Effector memory CD8-positive, alpha-beta T cell (primary cell): ENCODE data around the gene PODNL1.
A peak's percentile ranks its signal among the peaks of the same experiment; 100 is the strongest.

ENCODE experiments used
- ATAC-seq: fragments of 150-1000 bp; cut with Tn5 transposase; replicated peaks from 2 replicates; pipeline ENCODE4 v1.10.0; 2021; ENCODE audit warnings: mild to moderate bottlenecking, moderate library complexity
- DNase-seq, 3 experiments: peaks; one replicate each; pipeline ENCODE4 v3.0.0; 2021
- H3K27ac Mint-ChIP-seq, 2 donors: one replicate each; pipeline ENCODE4 v1.8.0; 2022; ENCODE audit warnings: mild to moderate bottlenecking in 2 of 2, mixed read lengths in 2 of 2, moderate library complexity in 2 of 2
- H3K27me3 Mint-ChIP-seq, 2 donors: one replicate each; pipeline ENCODE4 v1.8.0; 2022; ENCODE audit warnings: mixed read lengths in 2 of 2
- H3K36me3 Mint-ChIP-seq: one replicate; pipeline ENCODE4 v1.8.0; 2022; ENCODE audit warnings: mild to moderate bottlenecking, moderate library complexity, mixed read lengths; ENCODE audit not compliant: insufficient read depth
- H3K4me1 Mint-ChIP-seq, 2 donors: one replicate each; pipeline ENCODE4 v1.8.0; 2022; ENCODE audit warnings: low read depth in 2 of 2, mixed read lengths in 2 of 2
- H3K4me3 Mint-ChIP-seq, 2 donors: one replicate each; pipeline ENCODE4 v1.8.0; 2022; ENCODE audit warnings: mild to moderate bottlenecking in 2 of 2, mixed read lengths in 2 of 2, moderate library complexity in 2 of 2
- H3K9me3 Mint-ChIP-seq, 2 donors: one replicate each; pipeline ENCODE4 v1.8.0; 2022; ENCODE audit warnings: mixed read lengths in 2 of 2
- total RNA-seq, 9 experiments: gene quantifications; one replicate each; lab custom pipeline; 2026; lab: John Stamatoyannopoulos, UW

Gene PODNL1
- 0 to 0.38 (median 0.07) reads per million in 9 experiments for total RNA-seq

- DNase-seq: no peak
- Mint-ChIP-seq H3K9me3 (no peaks in the 10 kb centered on the region), H3K27ac (no peak within 1 kb of the TSS), H3K4me3 (no peak within 1 kb of the TSS), H3K27me3 (peaks cover 6 to 10% of the 10 kb centered on the region in 2 donors), H3K36me3 (no peaks in the 10 kb centered on the region), H3K4me1 (peaks cover 0 to 4% of the 10 kb centered on the region in 2 donors)
- ATAC-seq: no peak
These were observed at the start of gene PODNL1 for GRCh38 chr19:13938301-13939064. Gene PODNL1, minus strand, starts transcription at chr19:13938417. Its CDS starts 236 bp downstream, at chr19:13938181.

DNA sequence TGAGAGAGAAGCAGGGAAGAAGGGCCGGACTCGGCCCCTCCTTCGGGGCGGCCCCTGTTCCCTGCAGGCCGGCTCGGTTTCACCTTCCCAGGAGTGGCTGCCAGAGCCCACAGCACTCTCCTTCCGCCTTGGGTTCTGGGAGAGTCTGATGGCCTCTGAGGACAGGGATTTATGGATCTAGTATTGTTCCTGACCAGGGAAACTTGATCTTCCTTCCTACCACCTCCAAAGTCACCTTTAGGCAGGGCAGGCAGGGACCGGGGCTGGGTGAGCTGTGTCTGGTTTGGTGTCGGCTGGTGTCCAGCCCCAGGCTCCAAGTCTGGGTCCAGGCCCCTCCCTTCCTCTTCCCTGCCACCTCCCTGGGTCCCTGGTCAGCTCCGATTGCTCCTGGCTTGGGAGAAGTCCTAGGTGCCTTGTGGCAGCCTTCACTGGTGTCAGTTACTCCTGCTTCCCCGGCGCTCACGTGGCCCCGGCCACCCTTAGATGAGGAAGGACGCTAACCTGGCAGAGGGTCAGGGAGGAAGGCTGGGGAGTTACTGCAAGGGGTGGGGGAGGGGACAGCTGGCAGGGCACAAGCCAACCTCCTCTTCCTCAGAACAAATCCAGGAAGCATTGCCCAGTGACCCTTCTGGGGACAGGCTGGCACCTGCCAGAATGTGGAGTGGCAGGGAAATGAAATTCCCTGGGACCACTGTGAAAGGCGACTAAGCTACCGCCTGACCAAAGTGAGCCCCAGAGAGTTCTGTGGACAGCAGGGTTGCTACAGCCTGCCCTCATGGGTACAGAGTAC, 49.1 kb upstream of the PODNL1 start:
- H3K27me3 Mint-ChIP-seq: no peaks in the 10 kb centered on the region
- H3K36me3 Mint-ChIP-seq: peaks cover 28% of the 10 kb centered on the region
- H3K9me3 Mint-ChIP-seq: no peaks in the 10 kb centered on the region
- no peak for DNase-seq
- peak overlapping the region; percentile 75 to 77 for H3K4me3 Mint-ChIP-seq
- no peak for ATAC-seq
- peaks cover 46 to 52% of the 10 kb centered on the region in 2 donors for H3K4me1 Mint-ChIP-seq
- H3K27ac Mint-ChIP-seq: peak overlapping the region; percentile 93 to 98

- ATAC-seq: peak; percentile 92
- H3K9me3 Mint-ChIP-seq: no peaks in the 10 kb centered on the region
- peak overlapping the region; percentile 75 to 77 for H3K4me3 Mint-ChIP-seq
- peaks cover 43 to 48% of the 10 kb centered on the region in 2 donors for H3K4me1 Mint-ChIP-seq
- no peaks in the 10 kb centered on the region for H3K27me3 Mint-ChIP-seq
- peaks cover 33% of the 10 kb centered on the region for H3K36me3 Mint-ChIP-seq
- peak; percentile 97 to 99 (median 97) for DNase-seq
- peak overlapping the region; percentile 93 to 98 for H3K27ac Mint-ChIP-seq
These were observed 48.2 kb upstream of the PODNL1 start for GRCh38 chr19:13986348-13986904.

- no peak for DNase-seq
- Mint-ChIP-seq H3K9me3 (no peaks in the 10 kb centered on the region), H3K27ac (peak overlapping the region; percentile 93 to 98), H3K4me3 (peak overlapping the region; percentile 75 to 77), H3K36me3 (peaks cover 34% of the 10 kb centered on the region), H3K27me3 (no peaks in the 10 kb centered on the region), H3K4me1 (peaks cover 39 to 47% of the 10 kb centered on the region in 2 donors)
- peak; percentile 6 for ATAC-seq
These were observed 47.6 kb upstream of the PODNL1 start for GRCh38 chr19:13985771-13986347.

GRCh38 chr19:13984875-13985741, 46.9 kb upstream of the PODNL1 start:
- H3K27me3 Mint-ChIP-seq: no peaks in the 10 kb centered on the region
- DNase-seq: peak in 1 of 3 experiments; percentile 19

DNA sequence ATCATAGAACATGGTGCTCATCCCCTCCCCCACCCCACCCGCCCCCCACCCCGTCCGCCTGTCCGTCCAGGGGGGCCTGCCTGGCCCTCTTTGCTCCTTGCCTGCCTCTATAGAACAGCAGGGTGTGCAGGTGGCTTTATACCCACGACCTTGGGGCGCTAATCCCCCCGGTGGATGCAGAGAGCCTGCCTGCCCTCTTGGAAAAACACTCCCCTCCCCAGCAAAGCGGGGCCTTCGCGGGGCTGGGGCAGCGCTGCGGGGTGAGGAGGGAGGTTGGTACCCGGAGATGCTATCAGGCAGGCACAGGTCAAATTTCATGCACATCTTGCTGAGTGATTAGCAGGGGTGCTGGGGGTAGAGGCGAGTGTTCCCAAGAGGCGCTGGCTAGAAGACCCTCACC, 46.0 kb upstream of the PODNL1 start:
- no peak for DNase-seq
- H3K36me3 Mint-ChIP-seq: peaks cover 33% of the 10 kb centered on the region
- H3K27ac Mint-ChIP-seq: peak overlapping the region in 1 of 2 donors; percentile 98
- H3K9me3 Mint-ChIP-seq: no peaks in the 10 kb centered on the region
- H3K4me3 Mint-ChIP-seq: no peak overlapping the region
- H3K27me3 Mint-ChIP-seq: no peaks in the 10 kb centered on the region
- ATAC-seq: no peak
- peaks cover 26 to 41% of the 10 kb centered on the region in 2 donors for H3K4me1 Mint-ChIP-seq

More at GRCh38 chr19:13984875-13985741, 46.9 kb upstream of the PODNL1 start:
- ATAC-seq: no peak
- Mint-ChIP-seq H3K36me3 (peaks cover 34% of the 10 kb centered on the region), H3K4me3 (peak overlapping the region; percentile 57 to 75), H3K4me1 (peaks cover 35 to 45% of the 10 kb centered on the region in 2 donors), H3K9me3 (no peaks in the 10 kb centered on the region), H3K27ac (peak overlapping the region; percentile 93 to 98)

DNA sequence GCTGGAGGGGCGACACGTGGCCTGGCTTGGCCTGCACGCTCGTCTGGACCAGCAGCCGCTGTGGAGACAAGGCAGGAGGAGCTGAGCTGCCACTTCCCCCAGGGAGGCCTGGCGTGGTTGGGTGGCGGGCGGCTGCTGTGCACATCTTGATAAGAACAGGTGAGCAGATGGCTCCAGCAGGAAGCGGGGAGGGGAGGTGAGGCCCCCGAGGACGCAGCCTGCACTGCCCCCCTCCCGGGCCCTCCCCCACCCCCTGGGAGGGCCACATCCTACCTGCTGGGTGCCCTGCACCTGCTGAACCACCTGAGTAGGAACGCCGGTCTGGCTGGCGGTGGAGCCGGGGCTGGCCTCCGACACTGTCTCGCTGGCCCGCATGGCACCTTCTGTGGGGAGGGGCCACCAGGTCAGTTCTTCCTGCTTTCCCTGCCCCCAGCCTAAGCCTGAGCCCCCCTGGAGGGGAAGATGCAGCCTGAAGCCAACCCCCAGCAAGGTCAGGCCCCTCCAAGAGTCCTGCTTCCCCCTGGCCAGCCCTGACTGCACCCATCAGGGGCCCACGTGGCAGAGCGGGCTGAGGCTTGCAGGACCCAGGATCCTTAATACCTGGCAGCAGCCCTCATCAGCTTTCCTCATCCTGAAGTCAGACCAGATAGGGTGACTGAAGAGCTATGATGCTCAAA, 45.1 kb upstream of the PODNL1 start:
- ATAC-seq (no peak), DNase-seq (no peak)
- H3K9me3 Mint-ChIP-seq: no peaks in the 10 kb centered on the region
- peak overlapping the region; percentile 71 to 73 for H3K27ac Mint-ChIP-seq
- no peaks in the 10 kb centered on the region for H3K27me3 Mint-ChIP-seq
- H3K4me3 Mint-ChIP-seq: peak overlapping the region in 1 of 2 donors; percentile 34
- peaks cover 19 to 33% of the 10 kb centered on the region in 2 donors for H3K4me1 Mint-ChIP-seq
- H3K36me3 Mint-ChIP-seq: peaks cover 29% of the 10 kb centered on the region

- peaks cover 27% of the 10 kb centered on the region for H3K36me3 Mint-ChIP-seq
- H3K4me1 Mint-ChIP-seq: peaks cover 19 to 30% of the 10 kb centered on the region in 2 donors
- H3K27me3 Mint-ChIP-seq: no peaks in the 10 kb centered on the region
- peak overlapping the region in 1 of 2 donors; percentile 34 for H3K4me3 Mint-ChIP-seq
- no peaks in the 10 kb centered on the region for H3K9me3 Mint-ChIP-seq
- DNase-seq: no peak
- no peak for ATAC-seq
- H3K27ac Mint-ChIP-seq: peak overlapping the region in 1 of 2 donors; percentile 71
These were observed 44.6 kb upstream of the PODNL1 start for GRCh38 chr19:13982773-13983172.

DNA sequence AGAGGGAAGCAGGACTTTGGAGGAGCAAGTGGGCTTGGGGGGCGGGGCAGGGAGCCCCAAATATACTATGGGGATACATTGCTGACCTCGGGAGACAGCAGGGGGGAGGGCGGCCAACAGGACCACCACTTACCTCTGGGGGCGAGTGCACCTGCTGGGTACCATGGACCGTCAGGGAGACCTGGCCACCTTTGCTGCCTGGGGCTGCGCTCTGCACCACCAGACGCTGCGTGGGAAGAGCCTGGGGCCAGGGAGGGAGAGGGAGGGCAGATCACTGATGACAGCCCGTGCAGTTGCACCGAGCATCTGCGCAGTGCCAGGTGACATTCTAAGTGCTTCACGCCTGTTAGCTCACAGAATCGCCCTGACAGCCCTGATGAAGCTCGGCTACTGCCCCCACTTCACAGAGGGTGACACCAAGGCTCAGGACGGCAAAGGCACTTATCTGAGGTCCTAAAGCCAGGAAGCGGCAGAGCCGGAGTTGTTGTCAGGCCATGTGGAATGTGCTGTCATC, 43.8 kb upstream of the PODNL1 start:
- Mint-ChIP-seq H3K4me3 (peak overlapping the region in 1 of 2 donors; percentile 10), H3K4me1 (peaks cover 14 to 24% of the 10 kb centered on the region in 2 donors), H3K27ac (peak overlapping the region in 1 of 2 donors; percentile 77), H3K36me3 (peaks cover 23% of the 10 kb centered on the region), H3K9me3 (no peaks in the 10 kb centered on the region), H3K27me3 (no peaks in the 10 kb centered on the region)
- ATAC-seq (no peak), DNase-seq (no peak)

GRCh38 chr19:13981467-13981866, 43.2 kb upstream of the PODNL1 start:
- peaks cover 22% of the 10 kb centered on the region for H3K36me3 Mint-ChIP-seq

GRCh38 chr19:13981021-13981420, 42.8 kb upstream of the PODNL1 start:
- H3K27me3 Mint-ChIP-seq: no peaks in the 10 kb centered on the region
- H3K36me3 Mint-ChIP-seq: peaks cover 17% of the 10 kb centered on the region
- no peak overlapping the region for H3K27ac Mint-ChIP-seq
- peaks cover 10 to 17% of the 10 kb centered on the region in 2 donors for H3K4me1 Mint-ChIP-seq
- no peak overlapping the region for H3K4me3 Mint-ChIP-seq
- no peak for ATAC-seq
- no peaks in the 10 kb centered on the region for H3K9me3 Mint-ChIP-seq
- no peak for DNase-seq

More at GRCh38 chr19:13981467-13981866, 43.2 kb upstream of the PODNL1 start:
- no peaks in the 10 kb centered on the region for H3K27me3 Mint-ChIP-seq
- no peaks in the 10 kb centered on the region for H3K9me3 Mint-ChIP-seq
- peak overlapping the region in 1 of 2 donors; percentile 10 for H3K4me3 Mint-ChIP-seq
- DNase-seq (no peak), ATAC-seq (no peak)
- peak overlapping the region in 1 of 2 donors; percentile 77 for H3K27ac Mint-ChIP-seq
- peaks cover 10 to 18% of the 10 kb centered on the region in 2 donors for H3K4me1 Mint-ChIP-seq

GRCh38 chr19:13980340-13980739, 42.1 kb upstream of the PODNL1 start:
- no peak for ATAC-seq
- H3K27ac Mint-ChIP-seq: no peak overlapping the region

More at GRCh38 chr19:13980340-13980739, 42.1 kb upstream of the PODNL1 start:
- Mint-ChIP-seq H3K4me1 (peaks cover 6 to 17% of the 10 kb centered on the region in 2 donors), H3K36me3 (peaks cover 18% of the 10 kb centered on the region), H3K9me3 (no peaks in the 10 kb centered on the region), H3K4me3 (no peak overlapping the region), H3K27me3 (no peaks in the 10 kb centered on the region)
- no peak for DNase-seq
